Fibroblast of the aortic adventitia (primary cell): ENCODE results near the gene MYH9. TPM values are rescaled to one million over a fixed set of nuclear protein-coding genes. Genes with fewer than 3 reads are reported as not detected.
A peak's percentile ranks its signal among the peaks of the same experiment; 100 is the strongest.

Experiments
- DNase-seq: peaks from one replicate; pipeline ENCODE4 v3.0.0-alpha.2; 2010; ENCODE audit warnings: low read depth
- H3K4me3 ChIP-seq: 2 replicates; pipeline ENCODE4 v1.5.1; 2011; ENCODE audit warnings: low read depth, mild to moderate bottlenecking, control low read depth, low read length, moderate library complexity
- total RNA-seq: library from RNA; depleted of rRNA; stranded (reverse); fragments of >200 nt; gene quantifications from 2 replicates; pipeline ENCODE4 v1.2.3, GENCODE V29; 2012; ENCODE audit warnings: low replicate concordance
- TF ChIP-seq, protein P1 (sequence below): IDR thresholded peaks from 2 replicates; pipeline ENCODE4 v1.5.1; 2011; ENCODE audit warnings: mild to moderate bottlenecking, low read length, control low read depth, inconsistent platforms; ENCODE audit not compliant: insufficient read depth

The MYH9 gene
- total RNA-seq, 1 donor, result 339 TPM

DNA sequence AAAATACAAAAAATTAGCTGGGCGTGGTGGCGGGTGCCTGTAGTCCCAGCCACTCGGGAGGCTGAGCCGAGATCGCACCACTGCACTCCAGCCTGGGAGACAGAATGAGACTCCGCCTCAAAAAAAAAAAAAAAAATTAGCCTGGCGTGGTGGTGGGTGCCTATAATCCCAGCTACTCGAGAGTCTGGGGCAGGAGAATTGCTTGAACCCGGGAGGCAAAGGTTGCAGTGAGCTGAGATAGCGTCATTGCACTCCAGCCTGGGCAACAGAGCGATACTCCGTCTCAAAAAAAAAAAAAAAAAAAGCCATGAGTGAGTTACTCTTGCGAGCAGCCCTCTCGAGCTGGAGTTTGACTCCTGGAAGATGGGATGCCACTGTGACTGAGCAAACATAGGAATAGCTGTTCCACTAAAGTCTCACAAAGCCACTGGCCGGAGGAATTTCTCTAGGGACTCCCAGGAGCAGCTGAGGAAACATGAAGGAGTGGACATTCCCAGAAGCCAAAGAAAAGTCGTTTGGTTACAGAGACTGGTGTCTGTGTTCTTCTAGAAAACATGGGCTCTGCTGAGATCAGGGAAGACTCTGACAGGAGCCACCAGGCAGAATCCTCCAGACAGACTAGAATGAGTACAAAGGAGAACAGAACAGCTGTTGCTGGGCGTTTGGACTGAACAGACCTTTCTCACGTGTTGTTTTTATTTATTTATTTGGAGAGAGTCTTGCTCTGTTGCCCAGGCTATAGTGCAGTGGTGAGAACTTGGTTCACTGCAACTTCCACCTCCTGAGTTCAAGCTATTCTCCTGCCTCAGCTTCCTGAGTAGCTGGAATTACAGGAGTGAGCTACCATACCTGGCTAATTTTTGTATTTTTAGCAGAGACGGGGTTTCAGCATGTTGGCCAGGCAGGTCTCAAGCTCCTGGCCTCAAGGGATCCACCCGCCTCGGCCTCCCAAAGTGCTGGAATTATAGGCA lies 32.4 kb upstream of the MYH9 start:
- H3K4me3 ChIP-seq, result no peak overlapping the region
- DNase-seq, result no peak
- TF ChIP-seq, protein P1, sequence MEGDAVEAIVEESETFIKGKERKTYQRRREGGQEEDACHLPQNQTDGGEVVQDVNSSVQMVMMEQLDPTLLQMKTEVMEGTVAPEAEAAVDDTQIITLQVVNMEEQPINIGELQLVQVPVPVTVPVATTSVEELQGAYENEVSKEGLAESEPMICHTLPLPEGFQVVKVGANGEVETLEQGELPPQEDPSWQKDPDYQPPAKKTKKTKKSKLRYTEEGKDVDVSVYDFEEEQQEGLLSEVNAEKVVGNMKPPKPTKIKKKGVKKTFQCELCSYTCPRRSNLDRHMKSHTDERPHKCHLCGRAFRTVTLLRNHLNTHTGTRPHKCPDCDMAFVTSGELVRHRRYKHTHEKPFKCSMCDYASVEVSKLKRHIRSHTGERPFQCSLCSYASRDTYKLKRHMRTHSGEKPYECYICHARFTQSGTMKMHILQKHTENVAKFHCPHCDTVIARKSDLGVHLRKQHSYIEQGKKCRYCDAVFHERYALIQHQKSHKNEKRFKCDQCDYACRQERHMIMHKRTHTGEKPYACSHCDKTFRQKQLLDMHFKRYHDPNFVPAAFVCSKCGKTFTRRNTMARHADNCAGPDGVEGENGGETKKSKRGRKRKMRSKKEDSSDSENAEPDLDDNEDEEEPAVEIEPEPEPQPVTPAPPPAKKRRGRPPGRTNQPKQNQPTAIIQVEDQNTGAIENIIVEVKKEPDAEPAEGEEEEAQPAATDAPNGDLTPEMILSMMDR, result no peak

GRCh38 chr22:36419177-36419911 lies 31.6 kb upstream of the MYH9 start:
- H3K4me3 ChIP-seq, result no peak overlapping the region
- TF ChIP-seq, protein P1, result no peak
- peak; percentile 62 for DNase-seq

DNA sequence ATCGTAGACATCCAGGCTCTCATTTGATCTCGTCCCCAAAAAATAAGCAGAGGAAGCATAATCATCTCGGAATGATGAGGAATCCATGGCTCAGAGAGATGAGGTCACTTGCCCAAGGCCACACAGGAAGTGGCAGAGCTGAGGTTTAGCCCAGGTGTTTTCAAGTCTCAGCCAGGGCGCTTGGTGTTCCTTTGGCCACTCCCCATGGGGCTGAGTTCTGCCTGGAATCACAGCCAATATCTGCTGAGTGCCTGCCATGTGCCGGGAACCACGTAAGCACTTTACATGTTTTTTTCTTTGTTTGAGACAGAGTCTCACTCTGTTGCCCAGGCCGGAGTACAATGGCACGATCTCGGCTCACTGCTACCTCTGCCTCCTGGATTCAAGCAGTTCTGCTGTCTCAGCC lies 29.5 kb upstream of the MYH9 start:
- no peak overlapping the region for H3K4me3 ChIP-seq
- TF ChIP-seq, protein P1, result no peak
- no peak for DNase-seq

GRCh38 chr22:36415415-36416168 lies 27.8 kb upstream of the MYH9 start:
- H3K4me3 ChIP-seq, result no peak overlapping the region
- DNase-seq, result no peak
- TF ChIP-seq, protein P1, result no peak

DNA sequence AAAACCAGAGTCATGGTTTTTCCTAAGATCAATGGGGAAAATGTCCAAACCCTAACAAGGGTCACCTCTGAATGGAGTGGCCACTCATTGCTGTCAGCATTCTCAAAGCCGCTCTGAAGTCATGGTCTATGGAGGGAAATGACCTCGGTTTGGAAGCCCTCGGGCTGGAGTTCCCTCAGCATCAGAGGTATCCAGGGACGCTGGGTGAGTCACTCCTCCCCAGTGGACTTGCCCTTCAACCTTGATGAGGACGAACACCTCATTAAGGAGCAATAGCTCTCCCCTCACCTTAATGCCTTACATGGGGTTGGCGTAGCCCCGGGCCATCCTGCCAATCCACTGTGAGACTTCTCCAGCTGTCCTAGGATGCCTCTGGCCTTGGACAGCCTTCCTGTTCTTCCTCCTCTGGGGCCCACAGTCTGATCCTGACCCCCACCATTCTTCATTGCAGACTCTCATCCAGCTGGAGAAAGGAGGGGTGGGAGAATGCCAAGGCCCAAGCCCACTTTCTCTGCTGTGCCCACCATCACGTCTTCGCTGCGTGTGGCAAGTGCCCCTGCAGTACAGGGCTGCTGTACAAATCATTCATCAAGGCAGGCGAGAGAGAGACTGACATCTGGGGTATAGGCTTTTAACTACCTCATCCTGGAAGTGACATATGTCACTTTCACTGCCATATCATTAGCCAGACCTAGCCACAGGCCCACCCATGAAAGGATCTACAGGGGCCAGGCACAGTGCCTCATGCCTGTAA lies 25.4 kb upstream of the MYH9 start:
- TF ChIP-seq, protein P1, result no peak
- H3K4me3 ChIP-seq, result no peak overlapping the region
- DNase-seq, result no peak
